HTR-8/SVneo (cell line): ENCODE results near the gene ZMAT5.
"Not testable (repeated sequence)": the region's sequence is repeated elsewhere in the genome, so short reads cannot be mapped to it uniquely, and the experiment has no call there.

ENCODE experiments used
- DNase-seq: peaks from one replicate; pipeline ENCODE4 v3.0.0; 2011; ENCODE audit warnings: low spot score, mixed read lengths; ENCODE audit not compliant: insufficient read length
- FAIRE-seq: peaks from 2 replicates; lab custom pipeline; 2011; peaks lifted over from hg19 to GRCh38; lab: Jason Lieb, UNC

The ZMAT5 gene

GRCh38 chr22:29757096-29757495 lies 9.7 kb downstream of the ZMAT5 start:
- DNase-seq (no peak), FAIRE-seq (no peak)

- FAIRE-seq (no peak), DNase-seq (no peak)
Observed at GRCh38 chr22:29756341-29756740, 10.5 kb downstream of the ZMAT5 start.

- DNase-seq (no peak), FAIRE-seq (no peak)
Observed at GRCh38 chr22:29755889-29756288, 10.9 kb downstream of the ZMAT5 start.

GRCh38 chr22:29754658-29755395 lies 12.0 kb downstream of the ZMAT5 start:
- DNase-seq, FAIRE-seq: not testable (repeated sequence)

GRCh38 chr22:29753808-29754657 lies 12.8 kb downstream of the ZMAT5 start:
- no peak for DNase-seq
- no peak for FAIRE-seq

- no peak for DNase-seq
- no peak for FAIRE-seq
Observed at GRCh38 chr22:29751669-29752068, 15.1 kb downstream of the ZMAT5 start.

GRCh38 chr22:29750559-29751538 lies 16.0 kb downstream of the ZMAT5 start:
- no peak for FAIRE-seq
- no peak for DNase-seq

GRCh38 chr22:29750029-29750428 lies 16.8 kb downstream of the ZMAT5 start:
- FAIRE-seq = no peak

GRCh38 chr22:29748248-29748893 lies 18.4 kb downstream of the ZMAT5 start:
- DNase-seq (no peak), FAIRE-seq (no peak)

More at GRCh38 chr22:29750029-29750428, 16.8 kb downstream of the ZMAT5 start:
- DNase-seq = no peak

GRCh38 chr22:29747832-29748231 lies 19.0 kb downstream of the ZMAT5 start:
- DNase-seq = no peak
- FAIRE-seq = no peak

- no peak for FAIRE-seq
- DNase-seq = no peak
Observed at GRCh38 chr22:29744902-29745301, 21.9 kb downstream of the ZMAT5 start.

GRCh38 chr22:29742326-29742725 lies 24.5 kb downstream of the ZMAT5 start:
- no peak for DNase-seq
- no peak for FAIRE-seq

GRCh38 chr22:29741926-29742325 lies 24.9 kb downstream of the ZMAT5 start:
- FAIRE-seq (no peak), DNase-seq (no peak)

GRCh38 chr22:29740216-29740615 lies 26.6 kb downstream of the ZMAT5 start:
- DNase-seq (no peak), FAIRE-seq (no peak)

- DNase-seq = no peak
- FAIRE-seq = no peak
Observed at GRCh38 chr22:29739346-29739875, 27.4 kb downstream of the ZMAT5 start.

- no peak for DNase-seq
- no peak for FAIRE-seq
Observed at GRCh38 chr22:29738118-29738815, 28.5 kb downstream of the ZMAT5 start.

- no peak for FAIRE-seq
- DNase-seq = no peak
Observed at GRCh38 chr22:29737251-29738117, 29.3 kb downstream of the ZMAT5 start.

- DNase-seq (no peak), FAIRE-seq (no peak)
Observed at GRCh38 chr22:29735416-29735815, 31.4 kb downstream of the ZMAT5 start.
